ENCODE results near the gene PLEK2.

- TF ChIP-seq EP300 (IDR thresholded peaks at IDR 0.05) (no peak), CTCF (IDR thresholded peaks at IDR 0.05) (no peak), POLR2A (IDR thresholded peaks at IDR 0.05) (no peak), POLR2AphosphoS5 (IDR thresholded peaks at IDR 0.05) (no peak)
Measured at GRCh38 chr14:67435603-67436002, 23.6 kb upstream of the PLEK2 start.

Data from upper lobe of left lung (tissue), 4 donors.